BJ (cell line): ENCODE results near the gene GSK3A. TPM values are rescaled to one million over a fixed set of nuclear protein-coding genes. Genes with fewer than 3 reads are reported as not detected.

Source experiments
- CTCF ChIA-PET: fragments of 350-600 bp; formaldehyde crosslinking; extraction: SDS; loops from one replicate; lab custom pipeline; 2021; ENCODE audit warnings: antibody characterized with exemption, inconsistent platforms; lab: Yijun Ruan, JAX
- POLR2A ChIA-PET: fragments of 300-600 bp; sonication (Branson Sonifier 250); formaldehyde crosslinking; extraction: SDS; loops from one replicate; lab custom pipeline; 2021; ENCODE audit warnings: antibody characterized with exemption; lab: Charles Lee
- DNase-seq: peaks from one replicate; pipeline ENCODE4 v3.0.0-alpha.2; 2011; ENCODE audit warnings: low read depth
- H3K27me3 ChIP-seq: 2 replicates; pipeline ENCODE4 v1.6.0; 2011; ENCODE audit warnings: low read length; ENCODE audit not compliant: control insufficient read depth, insufficient read depth
- H3K36me3 ChIP-seq: 2 replicates; pipeline ENCODE4 v1.5.1; 2011; ENCODE audit warnings: low read length; ENCODE audit not compliant: control insufficient read depth, insufficient read depth
- H3K4me3 ChIP-seq: 2 replicates; pipeline ENCODE4 v1.5.1; 2011; ENCODE audit warnings: low read depth, mild to moderate bottlenecking, control low read depth, low read length
- CTCF ChIP-seq: IDR thresholded peaks from 2 replicates; pipeline ENCODE4 v1.5.1; 2011; ENCODE audit warnings: low read depth, mild to moderate bottlenecking, control low read depth, inconsistent platforms, low read length, moderate library complexity; ENCODE audit not compliant: insufficient read depth
- polyA minus RNA-seq: library from RNA; depleted of rRNA, polyadenylated mRNA; stranded (reverse); fragments of >200 nt; gene quantifications from 2 replicates; pipeline ENCODE4 v1.2.3, GENCODE V29; 2011; rRNA and poly(A)+ RNA removed
- polyA plus RNA-seq: library from polyadenylated mRNA; depleted of rRNA; stranded (reverse); fragments of >200 nt; gene quantifications from 2 replicates; pipeline ENCODE4 v1.2.3, GENCODE V29; 2011; rRNA removed

GSK3A gene
- polyA plus RNA-seq, result 27.7 and 36.1 TPM in 2 replicates
- 21.9 and 22.7 TPM in 2 replicates for polyA minus RNA-seq

- TF ChIP-seq CTCF, result no peak
- peak; percentile 98 for DNase-seq
- Histone ChIP-seq H3K4me3 (peak within 1 kb of the TSS; percentile 73), H3K27me3 (no peaks in the 10 kb centered on the region), H3K36me3 (peaks cover 9% of the 10 kb centered on the region)
- ChIA-PET POLR2A (interaction anchor here (0.5 to 1.0 kb wide), 9 partner anchors 8 to 1761 kb away, joined by 3 to 8 read pairs (median 3); no protein-coding TSS in a partner anchor), CTCF (interaction anchor here (0.6 to 6.2 kb wide), 14 partner anchors 8 to 161 kb away, joined by 3 to 135 read pairs (median 7); partner anchors contain the start of genes PAFAH1B3 and PRR19)
Observed at GRCh38 chr19:42242512-42243409, at the start of gene GSK3A. Gene GSK3A, minus strand, starts transcription at chr19:42242602. Its CDS starts 137 bp downstream, at chr19:42242465.

- DNase-seq, result no peak
- POLR2A ChIA-PET, result no interaction called here
- H3K4me3 ChIP-seq, result no peak overlapping the region
- CTCF ChIA-PET, result interaction anchor here (2.9 kb wide), 1 partner anchor 12 kb away, joined by 9 read pairs; no protein-coding TSS in a partner anchor
- no peak for TF ChIP-seq CTCF
- no peaks in the 10 kb centered on the region for H3K27me3 ChIP-seq
- H3K36me3 ChIP-seq, result peaks cover 67% of the 10 kb centered on the region
Observed at GRCh38 chr19:42291435-42291810, 49.0 kb upstream of the GSK3A start.

GRCh38 chr19:42290523-42291434, 48.4 kb upstream of the GSK3A start:
- TF ChIP-seq CTCF, result peak; percentile 52
- ChIA-PET POLR2A (no interaction called here), CTCF (interaction anchor here (0.8 to 4.2 kb wide), 4 partner anchors 11 to 442 kb away, joined by 3 to 18 read pairs (median 6); no protein-coding TSS in a partner anchor)
- Histone ChIP-seq H3K36me3 (peaks cover 67% of the 10 kb centered on the region), H3K4me3 (no peak overlapping the region), H3K27me3 (no peaks in the 10 kb centered on the region)
- DNase-seq, result no peak

GRCh38 chr19:42290136-42290522, 47.7 kb upstream of the GSK3A start:
- no peaks in the 10 kb centered on the region for H3K27me3 ChIP-seq
- TF ChIP-seq CTCF, result no peak
- H3K4me3 ChIP-seq, result no peak overlapping the region
- no peak for DNase-seq
- peaks cover 66% of the 10 kb centered on the region for H3K36me3 ChIP-seq
- ChIA-PET CTCF (interaction anchor here (0.8 to 4.2 kb wide), 4 partner anchors 10 to 443 kb away, joined by 3 to 18 read pairs (median 6); no protein-coding TSS in a partner anchor), POLR2A (no interaction called here)
